GM21576 (cell line): Measurements from ENCODE around the gene MPIG6B.

Source experiments
- ATAC-seq: cut with Tn5 transposase; IDR thresholded peaks from one replicate; pipeline ENCODE4 v1.9.1; 2021; ENCODE audit warnings: mild to moderate bottlenecking, moderate library complexity; ENCODE audit not compliant: unreplicated experiment

MPIG6B gene

GRCh38 chr6:31765559-31765909 lies 42.4 kb downstream of the MPIG6B start:
- no peak for ATAC-seq

GRCh38 chr6:31765910-31766794 lies 43.0 kb downstream of the MPIG6B start:
- ATAC-seq = no peak

DNA sequence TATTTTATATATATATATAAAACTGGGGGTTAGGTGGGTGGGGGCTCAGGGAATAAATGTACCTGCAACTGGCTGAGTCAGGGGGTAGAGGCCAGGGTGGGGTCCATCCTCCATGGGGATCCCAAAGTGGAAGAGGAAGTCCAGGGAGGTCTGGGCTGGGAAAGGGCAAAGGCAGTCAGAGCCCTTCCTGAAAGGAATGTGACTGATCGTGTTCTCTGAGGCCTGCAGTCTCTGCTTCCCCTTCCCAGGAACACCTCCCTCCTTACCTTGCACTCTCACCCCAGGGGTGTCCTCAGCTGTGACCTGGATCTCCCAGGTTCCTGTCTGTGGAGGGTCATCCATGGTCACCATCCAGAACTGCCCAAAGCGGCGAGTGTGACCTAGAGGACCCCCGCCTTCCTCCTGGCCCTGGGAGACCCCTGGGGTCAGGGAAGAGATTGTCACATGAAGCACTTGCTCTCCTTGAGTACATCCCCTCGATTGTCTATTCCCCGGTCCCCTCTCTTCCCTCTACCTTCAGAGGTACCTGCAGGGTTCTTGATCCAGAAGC lies 44.0 kb downstream of the MPIG6B start:
- ATAC-seq = no peak

DNA sequence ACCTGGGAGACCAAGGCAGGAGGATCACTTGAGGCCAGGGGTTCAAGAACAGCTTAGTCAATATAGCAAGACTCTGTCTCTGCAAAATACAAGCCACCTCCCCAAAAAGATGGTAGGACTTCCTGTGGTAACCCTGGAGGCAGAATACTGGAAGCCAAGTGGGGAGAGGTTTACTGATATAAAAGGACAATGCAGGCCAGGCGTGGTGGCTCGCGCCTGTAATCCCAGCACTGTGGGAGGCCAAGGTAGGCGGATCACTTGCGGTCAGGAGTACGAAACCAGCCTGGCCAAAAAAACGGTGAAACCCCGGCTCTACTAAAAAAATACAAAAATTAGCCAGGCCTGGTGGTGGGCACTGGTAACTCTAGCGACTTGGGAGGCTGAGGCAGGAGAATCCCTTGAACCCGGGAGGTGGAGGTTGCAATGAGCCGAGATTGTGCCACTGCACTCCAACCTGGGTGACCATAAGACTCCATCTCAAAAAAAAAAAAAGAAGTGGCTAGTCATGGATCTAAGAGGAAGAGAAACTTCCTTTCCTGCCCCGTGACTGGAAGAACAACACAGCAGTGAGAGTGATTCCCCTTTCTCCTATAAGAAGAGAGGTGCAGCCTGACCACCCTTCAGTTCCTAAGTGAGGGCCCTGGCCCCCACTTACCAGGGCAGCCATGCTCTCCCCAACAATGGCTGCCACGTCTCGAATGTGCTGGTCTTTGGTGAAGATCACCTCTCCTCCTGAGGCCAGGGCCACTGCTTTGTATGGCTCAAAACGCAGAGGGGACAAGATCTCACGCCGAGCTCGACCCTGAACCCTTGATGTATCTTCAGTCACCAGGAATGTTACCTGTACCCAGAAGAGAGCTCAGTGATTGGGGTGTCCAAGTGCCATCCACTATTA lies 45.4 kb downstream of the MPIG6B start:
- no peak for ATAC-seq

DNA sequence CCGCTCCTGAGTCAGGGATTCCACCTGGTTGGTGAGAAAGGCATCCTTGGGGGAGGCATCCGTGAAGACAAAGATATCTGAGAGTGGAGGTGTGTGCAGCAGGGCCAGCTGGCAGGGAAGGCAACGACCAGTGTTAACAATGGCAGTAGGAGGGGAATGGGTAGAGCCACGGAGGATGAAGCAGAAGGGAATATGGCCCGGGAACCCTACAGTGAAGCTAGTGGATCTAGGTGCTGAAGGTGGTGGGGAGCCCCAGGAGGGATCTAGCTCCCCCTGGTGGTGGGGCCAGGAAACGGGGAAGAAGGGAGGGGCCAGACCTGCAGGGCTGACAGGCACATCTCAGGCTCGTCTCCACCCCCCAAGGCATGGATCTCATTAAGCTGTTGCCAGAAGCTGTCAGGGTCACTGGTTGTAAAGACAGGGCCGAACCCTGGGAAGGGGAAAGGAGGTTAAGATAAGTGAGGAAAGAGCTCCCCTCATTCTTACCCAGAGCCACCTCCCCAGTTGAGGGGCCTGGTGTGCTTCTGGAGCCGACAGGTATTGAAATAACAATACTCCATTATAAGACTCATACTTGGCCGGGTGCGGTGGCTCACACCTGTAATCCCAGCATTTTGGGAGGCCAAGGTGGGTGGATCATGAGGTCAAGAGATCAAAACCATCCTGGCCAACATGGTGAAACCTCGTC lies 46.7 kb downstream of the MPIG6B start:
- ATAC-seq = no peak

- ATAC-seq = no peak
These were observed 47.7 kb downstream of the MPIG6B start for GRCh38 chr6:31770860-31771259.

DNA sequence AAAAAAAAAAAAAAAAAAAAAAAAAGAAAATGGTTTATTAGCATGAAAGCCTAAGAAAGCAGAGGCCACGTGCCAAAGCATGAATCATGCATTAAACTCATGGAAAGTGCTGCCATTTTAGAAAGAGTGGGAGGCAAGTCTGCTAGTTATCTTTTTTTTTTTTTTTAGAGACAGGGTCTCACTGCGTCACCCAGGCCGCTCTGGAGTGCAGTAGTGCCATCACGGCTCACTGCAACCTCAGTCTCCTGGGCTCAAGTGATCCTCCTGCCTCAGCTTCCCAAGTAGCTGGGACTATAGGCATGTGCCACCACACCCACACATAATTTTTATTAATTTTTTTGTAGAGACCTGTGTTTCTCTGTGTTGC lies 48.8 kb downstream of the MPIG6B start:
- no peak for ATAC-seq

DNA sequence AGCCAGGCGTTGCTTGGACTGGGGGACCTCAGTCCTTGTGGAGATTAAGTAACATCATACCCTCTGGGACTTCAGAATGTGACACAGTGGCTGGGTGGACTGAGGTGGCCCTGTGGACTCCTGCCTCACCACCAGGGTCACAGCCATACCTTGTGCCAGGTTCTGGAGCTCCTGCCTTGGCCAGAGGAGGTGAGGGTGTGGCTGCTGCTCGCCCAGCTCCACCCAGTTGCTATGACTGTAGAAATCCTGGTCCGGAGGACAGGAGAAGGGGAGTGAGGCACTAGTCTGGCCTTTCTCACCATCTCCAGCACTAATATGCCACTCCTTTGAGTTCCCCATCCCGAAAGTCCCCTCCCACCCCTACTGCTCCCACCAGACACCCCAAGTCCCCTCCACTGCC lies 52.0 kb downstream of the MPIG6B start:
- no peak for ATAC-seq

GRCh38 chr6:31775633-31776484 lies 52.7 kb downstream of the MPIG6B start:
- ATAC-seq = no peak
